HEK293T (cell line): ENCODE measurements around the gene TCF15.

Experiments
- ELF4 ChIP-seq: fragments of 450-650 bp; IDR thresholded peaks from 2 replicates; pipeline ENCODE4 v1.6.1; 2017; ENCODE audit warnings: antibody characterized with exemption
- FOXM1 ChIP-seq: fragments of 450-650 bp; IDR thresholded peaks from 2 replicates; pipeline ENCODE4 v1.6.1; 2017; ENCODE audit warnings: mild to moderate bottlenecking, borderline replicate concordance
- L3MBTL2 ChIP-seq: fragments of 450-650 bp; conservative IDR thresholded peaks from 2 replicates; pipeline ENCODE4 v1.6.1; 2016; ENCODE audit warnings: mild to moderate bottlenecking
- LEF1 ChIP-seq: fragments of 450-650 bp; IDR thresholded peaks from 2 replicates; pipeline ENCODE4 v1.6.1; 2017; ENCODE audit warnings: mild to moderate bottlenecking, borderline replicate concordance
- SP1 ChIP-seq: fragments of 450-650 bp; IDR thresholded peaks from 2 replicates; pipeline ENCODE4 v1.6.1; 2017
- SUZ12 ChIP-seq: fragments of 450-650 bp; IDR thresholded peaks from 2 replicates; pipeline ENCODE4 v1.6.1; 2016; ENCODE audit warnings: mild to moderate bottlenecking
- ZNF384 ChIP-seq: fragments of 450-650 bp; IDR thresholded peaks from 2 replicates; pipeline ENCODE4 v1.6.1; 2016

DNA sequence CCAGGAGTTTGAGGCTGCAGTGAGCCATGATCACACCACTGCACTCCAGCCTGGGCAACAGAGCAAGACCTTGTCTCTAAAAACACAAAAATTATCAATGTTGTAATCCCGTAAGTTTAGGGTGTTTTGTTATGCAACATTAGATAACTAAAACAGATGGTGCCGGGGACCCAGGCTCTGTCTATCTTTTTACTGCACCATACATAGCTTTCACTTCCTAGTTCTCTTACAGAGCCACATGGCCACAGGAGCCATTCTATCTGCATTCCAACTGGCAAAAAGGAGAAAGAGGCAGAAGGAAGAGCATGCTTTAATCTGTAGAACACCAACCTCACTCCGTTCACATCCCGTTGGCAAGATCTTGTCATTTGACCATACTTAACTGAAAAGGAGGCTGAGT lies 5.4 kb upstream of the TCF15 start:
- TF ChIP-seq LEF1: no peak
- no peak for TF ChIP-seq SUZ12
- no peak for TF ChIP-seq L3MBTL2
- TF ChIP-seq FOXM1: no peak
- no peak for TF ChIP-seq ELF4
- TF ChIP-seq SP1: no peak
- no peak for TF ChIP-seq ZNF384
